ENCODE measurements around the gene DOK1.

DNA sequence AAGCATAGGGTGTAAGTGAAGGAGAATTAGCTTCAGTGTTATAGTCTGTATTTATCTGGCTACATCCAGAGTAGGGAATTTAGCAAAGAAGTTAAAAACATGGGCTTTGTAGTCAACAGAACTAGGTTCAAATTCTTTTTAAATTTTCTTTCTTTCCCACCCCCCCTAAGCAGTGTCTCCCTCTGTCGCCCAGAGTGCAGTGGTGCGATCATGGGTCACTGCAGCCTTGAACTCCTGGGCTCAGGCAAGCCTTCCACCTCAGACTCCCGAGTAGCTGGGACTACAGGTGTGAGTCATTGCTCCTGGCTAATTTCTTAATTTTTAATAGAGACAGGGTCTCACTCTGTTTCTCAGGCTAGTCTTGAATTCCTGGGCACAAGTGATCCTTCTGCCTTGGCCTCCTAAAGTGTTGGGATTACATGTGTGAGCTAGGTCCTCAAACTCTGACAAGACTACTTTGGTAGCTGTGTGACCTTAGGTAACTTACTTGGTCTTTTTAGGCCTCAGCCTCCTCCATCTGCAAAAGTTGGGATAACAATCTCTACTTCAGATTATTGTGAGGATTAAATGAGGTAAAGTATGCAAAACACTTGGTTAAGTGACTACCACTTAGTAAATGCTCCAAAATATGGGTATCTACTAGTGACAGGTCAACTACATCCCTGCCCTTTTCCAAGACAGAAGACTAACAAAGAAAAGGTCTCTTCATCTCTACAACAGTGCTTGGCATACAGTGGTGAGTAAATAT lies 17.8 kb downstream of the DOK1 start:
- TF ChIP-seq POLR2A (IDR thresholded peaks at IDR 0.05), result no peak
- TF ChIP-seq, protein P1, sequence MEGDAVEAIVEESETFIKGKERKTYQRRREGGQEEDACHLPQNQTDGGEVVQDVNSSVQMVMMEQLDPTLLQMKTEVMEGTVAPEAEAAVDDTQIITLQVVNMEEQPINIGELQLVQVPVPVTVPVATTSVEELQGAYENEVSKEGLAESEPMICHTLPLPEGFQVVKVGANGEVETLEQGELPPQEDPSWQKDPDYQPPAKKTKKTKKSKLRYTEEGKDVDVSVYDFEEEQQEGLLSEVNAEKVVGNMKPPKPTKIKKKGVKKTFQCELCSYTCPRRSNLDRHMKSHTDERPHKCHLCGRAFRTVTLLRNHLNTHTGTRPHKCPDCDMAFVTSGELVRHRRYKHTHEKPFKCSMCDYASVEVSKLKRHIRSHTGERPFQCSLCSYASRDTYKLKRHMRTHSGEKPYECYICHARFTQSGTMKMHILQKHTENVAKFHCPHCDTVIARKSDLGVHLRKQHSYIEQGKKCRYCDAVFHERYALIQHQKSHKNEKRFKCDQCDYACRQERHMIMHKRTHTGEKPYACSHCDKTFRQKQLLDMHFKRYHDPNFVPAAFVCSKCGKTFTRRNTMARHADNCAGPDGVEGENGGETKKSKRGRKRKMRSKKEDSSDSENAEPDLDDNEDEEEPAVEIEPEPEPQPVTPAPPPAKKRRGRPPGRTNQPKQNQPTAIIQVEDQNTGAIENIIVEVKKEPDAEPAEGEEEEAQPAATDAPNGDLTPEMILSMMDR (IDR thresholded peaks at IDR 0.05), result no peak
- no peak for TF ChIP-seq EP300 (IDR thresholded peaks at IDR 0.05)
